ENCODE results near the gene C19orf18.
"Not testable (repeated sequence)": the region's sequence is repeated elsewhere in the genome, so short reads cannot be mapped to it uniquely, and the experiment has no call there.

DNA sequence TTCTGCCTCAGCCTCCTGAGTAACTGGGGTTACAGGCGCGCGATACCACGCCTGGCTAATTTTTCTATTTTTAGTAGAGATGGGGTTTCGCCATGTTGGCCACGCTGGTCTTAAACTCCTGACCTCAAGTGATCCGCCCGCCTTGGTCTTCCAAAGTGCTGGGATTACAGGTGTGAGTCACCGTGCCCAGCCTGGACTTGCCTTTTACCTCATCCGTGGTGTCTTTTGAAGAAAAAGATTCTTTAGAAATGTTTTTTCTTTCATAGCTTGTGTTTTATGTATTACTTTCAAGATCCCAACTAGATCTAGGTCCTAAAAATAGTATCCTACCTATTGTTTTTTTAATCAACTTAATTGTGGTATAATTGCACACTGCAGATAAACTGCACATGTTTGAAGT, 34.5 kb upstream of the C19orf18 start:
- TF ChIP-seq, protein P1, sequence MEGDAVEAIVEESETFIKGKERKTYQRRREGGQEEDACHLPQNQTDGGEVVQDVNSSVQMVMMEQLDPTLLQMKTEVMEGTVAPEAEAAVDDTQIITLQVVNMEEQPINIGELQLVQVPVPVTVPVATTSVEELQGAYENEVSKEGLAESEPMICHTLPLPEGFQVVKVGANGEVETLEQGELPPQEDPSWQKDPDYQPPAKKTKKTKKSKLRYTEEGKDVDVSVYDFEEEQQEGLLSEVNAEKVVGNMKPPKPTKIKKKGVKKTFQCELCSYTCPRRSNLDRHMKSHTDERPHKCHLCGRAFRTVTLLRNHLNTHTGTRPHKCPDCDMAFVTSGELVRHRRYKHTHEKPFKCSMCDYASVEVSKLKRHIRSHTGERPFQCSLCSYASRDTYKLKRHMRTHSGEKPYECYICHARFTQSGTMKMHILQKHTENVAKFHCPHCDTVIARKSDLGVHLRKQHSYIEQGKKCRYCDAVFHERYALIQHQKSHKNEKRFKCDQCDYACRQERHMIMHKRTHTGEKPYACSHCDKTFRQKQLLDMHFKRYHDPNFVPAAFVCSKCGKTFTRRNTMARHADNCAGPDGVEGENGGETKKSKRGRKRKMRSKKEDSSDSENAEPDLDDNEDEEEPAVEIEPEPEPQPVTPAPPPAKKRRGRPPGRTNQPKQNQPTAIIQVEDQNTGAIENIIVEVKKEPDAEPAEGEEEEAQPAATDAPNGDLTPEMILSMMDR (IDR thresholded peaks at IDR 0.05), result not testable (repeated sequence)
- not testable (repeated sequence) for TF ChIP-seq POLR2A (IDR thresholded peaks at IDR 0.05)

Data from breast epithelium (tissue), 3 donors.